Vagina (tissue), 2 donors: ENCODE data around the gene TNFRSF14. TPM values are rescaled to one million over a fixed set of nuclear protein-coding genes. Genes with fewer than 3 reads are reported as not detected.

Source experiments
- DNase-seq, 2 donors: peaks; one replicate each; pipeline ENCODE4 v3.0.0-alpha.2; 2017; ENCODE audit errors: extremely low spot score in 2 of 2
- H3K27ac ChIP-seq: fragments of 200-600 bp; sonication (generic); one replicate; pipeline ENCODE4 v1.5.1; 2019
- H3K27me3 ChIP-seq: fragments of 200-600 bp; sonication (generic); one replicate; pipeline ENCODE4 v1.5.1; 2019
- H3K36me3 ChIP-seq, 2 donors: fragments of 200-600 bp; sonication (generic); one replicate each; pipeline ENCODE4 v1.5.1; 2017 to 2019
- H3K4me1 ChIP-seq: fragments of 200-600 bp; sonication (generic); one replicate; pipeline ENCODE4 v1.5.1; 2019
- H3K4me3 ChIP-seq, 2 donors: fragments of 200-600 bp; sonication (generic); 1 replicate in 1 of 2; 2 replicates in 1 of 2; pipeline ENCODE4 v1.5.1; 2016 to 2019
- H3K9me3 ChIP-seq: fragments of 200-600 bp; sonication (generic); one replicate; pipeline ENCODE4 v1.5.1; 2019
- CTCF ChIP-seq, 3 experiments: fragments of 450-650 bp in 2 of 3; fragments of 200-600 bp in 1 of 3; sonication (generic) in 1 of 3; IDR thresholded peaks; one replicate each; pipeline ENCODE4 v1.5.1; 2017 to 2019; ENCODE audit warnings: antibody characterized with exemption in 3 of 3, mild to moderate bottlenecking in 2 of 3, moderate library complexity in 2 of 3
- POLR2A ChIP-seq, 2 donors: fragments of 450-650 bp; IDR thresholded peaks; one replicate each; pipeline ENCODE4 v1.6.1; 2017; ENCODE audit warnings: antibody characterized with exemption in 2 of 2, mild to moderate bottlenecking in 2 of 2, moderate library complexity in 2 of 2
- POLR2AphosphoS5 ChIP-seq, 2 donors: sonication (generic); formaldehyde crosslinking; IDR thresholded peaks; one replicate each; pipeline ENCODE4 v1.9.0; 2017; ENCODE audit warnings: antibody characterized with exemption in 2 of 2, mild to moderate bottlenecking in 2 of 2, low read depth in 1 of 2; ENCODE audit not compliant: insufficient read depth in 1 of 2
- intact Hi-C: fragments of 100-400 bp; cut with DNase I; formaldehyde crosslinking; loops from one replicate; pipeline ENCODE4 v1.15.1; 2023
- total RNA-seq: library from RNA; depleted of rRNA; stranded (reverse); fragments of >200 nt; gene quantifications from one replicate; pipeline ENCODE4 v1.2.3, GENCODE V29; 2016

TNFRSF14 gene
- total RNA-seq, 1 donor from 2014 or later: 49.6 TPM

GRCh38 chr1:2563205-2563604 is 7.0 kb downstream of the TNFRSF14 start:
- intact Hi-C loops: no loop called here
- Histone ChIP-seq H3K4me1 (peaks cover 23% of the 10 kb centered on the region), H3K9me3 (no peaks in the 10 kb centered on the region), H3K27me3 (no peaks in the 10 kb centered on the region), H3K36me3 (peaks cover 0 to 21% of the 10 kb centered on the region in 2 donors), H3K4me3 (no peak overlapping the region), H3K27ac (no peak overlapping the region)
- no peak for TF ChIP-seq CTCF (IDR thresholded peaks at IDR 0.05)
- TF ChIP-seq POLR2A (IDR thresholded peaks at IDR 0.05): no peak
- TF ChIP-seq POLR2AphosphoS5 (IDR thresholded peaks at IDR 0.05; ENCODE audit: insufficient read depth in 1 of 2, low read depth in 1 of 2): no peak
- DNase-seq: no peak

- Histone ChIP-seq H3K9me3 (no peaks in the 10 kb centered on the region), H3K36me3 (peaks cover 0 to 11% of the 10 kb centered on the region in 2 donors), H3K27me3 (no peaks in the 10 kb centered on the region), H3K4me3 (no peak overlapping the region), H3K27ac (no peak overlapping the region), H3K4me1 (peaks cover 16% of the 10 kb centered on the region)
- TF ChIP-seq CTCF (IDR thresholded peaks at IDR 0.05) (no peak), POLR2A (IDR thresholded peaks at IDR 0.05) (no peak), POLR2AphosphoS5 (IDR thresholded peaks at IDR 0.05; ENCODE audit: insufficient read depth in 1 of 2, low read depth in 1 of 2) (no peak)
- DNase-seq: no peak
- intact Hi-C loops: no loop called here
Observed at GRCh38 chr1:2564006-2564814, 8.0 kb downstream of the TNFRSF14 start.

GRCh38 chr1:2564815-2565374 is 8.7 kb downstream of the TNFRSF14 start:
- H3K4me1 ChIP-seq: peaks cover 10% of the 10 kb centered on the region
- H3K27ac ChIP-seq: no peak overlapping the region
- H3K36me3 ChIP-seq: peaks cover 0 to 4% of the 10 kb centered on the region in 2 donors
- TF ChIP-seq CTCF (IDR thresholded peaks at IDR 0.05): no peak
- no peak for TF ChIP-seq POLR2A (IDR thresholded peaks at IDR 0.05)
- TF ChIP-seq POLR2AphosphoS5 (IDR thresholded peaks at IDR 0.05; ENCODE audit: insufficient read depth in 1 of 2, low read depth in 1 of 2): no peak
- intact Hi-C loops: no loop called here
- H3K4me3 ChIP-seq: no peak overlapping the region
- no peaks in the 10 kb centered on the region for H3K27me3 ChIP-seq
- no peak for DNase-seq
- no peaks in the 10 kb centered on the region for H3K9me3 ChIP-seq

- H3K27ac ChIP-seq: no peak overlapping the region
- H3K27me3 ChIP-seq: no peaks in the 10 kb centered on the region
- no peak for TF ChIP-seq POLR2AphosphoS5 (IDR thresholded peaks at IDR 0.05; ENCODE audit: insufficient read depth in 1 of 2, low read depth in 1 of 2)
- no peak for TF ChIP-seq POLR2A (IDR thresholded peaks at IDR 0.05)
- no peak for TF ChIP-seq CTCF (IDR thresholded peaks at IDR 0.05)
- no peak overlapping the region for H3K4me3 ChIP-seq
- H3K36me3 ChIP-seq: no peaks in the 10 kb centered on the region
- peaks cover 6% of the 10 kb centered on the region for H3K4me1 ChIP-seq
- intact Hi-C loops: no loop called here
- no peaks in the 10 kb centered on the region for H3K9me3 ChIP-seq
- DNase-seq: no peak
Observed at GRCh38 chr1:2566101-2567045, 10.2 kb downstream of the TNFRSF14 start.
